GM19395 (cell line): ENCODE data around the gene INPPL1.

Source experiments
- ATAC-seq: cut with Tn5 transposase; IDR thresholded peaks from one replicate; pipeline ENCODE4 v1.9.1; 2021; ENCODE audit warnings: mild to moderate bottlenecking, moderate library complexity; ENCODE audit not compliant: unreplicated experiment

The INPPL1 gene

GRCh38 chr11:72271980-72272379 is 47.4 kb downstream of the INPPL1 start:
- ATAC-seq = no peak

DNA sequence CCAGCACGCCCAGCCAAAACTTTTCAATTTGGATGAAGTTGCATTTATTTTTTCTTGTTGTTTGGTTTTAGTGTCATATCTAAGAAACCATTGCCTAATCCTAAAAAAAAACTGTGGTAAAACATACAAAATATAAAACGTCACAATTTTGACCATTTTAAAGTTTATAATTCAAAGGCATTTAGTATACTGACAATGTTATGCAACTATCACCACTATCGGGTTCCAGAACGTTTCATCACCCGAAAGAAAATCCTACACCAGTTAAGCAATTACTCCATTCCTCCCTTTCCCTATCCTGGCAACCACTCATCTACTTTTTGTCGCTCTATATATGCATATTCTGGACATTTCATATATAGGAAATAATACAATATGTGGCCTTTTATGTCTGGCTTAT is 49.9 kb downstream of the INPPL1 start:
- ATAC-seq = no peak

DNA sequence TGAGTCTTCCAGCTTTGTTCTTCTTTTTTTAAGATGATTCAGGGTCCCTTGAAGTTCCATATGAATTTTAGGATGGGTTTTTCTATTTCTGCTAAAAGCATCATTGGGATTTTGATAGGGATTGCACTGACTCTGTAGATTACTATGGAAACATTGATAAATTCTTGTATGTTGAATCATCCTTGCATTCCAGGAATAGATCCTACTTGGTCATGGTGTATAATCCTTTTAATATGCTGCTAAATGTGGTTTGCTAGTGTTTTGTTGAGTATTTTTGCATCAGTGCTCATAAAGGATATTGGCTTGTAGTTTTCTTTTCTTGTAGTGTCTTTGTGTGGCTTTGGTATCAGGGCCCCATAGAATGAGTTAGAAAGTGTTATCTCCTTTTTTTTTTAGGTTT is 54.3 kb downstream of the INPPL1 start:
- no peak for ATAC-seq

DNA sequence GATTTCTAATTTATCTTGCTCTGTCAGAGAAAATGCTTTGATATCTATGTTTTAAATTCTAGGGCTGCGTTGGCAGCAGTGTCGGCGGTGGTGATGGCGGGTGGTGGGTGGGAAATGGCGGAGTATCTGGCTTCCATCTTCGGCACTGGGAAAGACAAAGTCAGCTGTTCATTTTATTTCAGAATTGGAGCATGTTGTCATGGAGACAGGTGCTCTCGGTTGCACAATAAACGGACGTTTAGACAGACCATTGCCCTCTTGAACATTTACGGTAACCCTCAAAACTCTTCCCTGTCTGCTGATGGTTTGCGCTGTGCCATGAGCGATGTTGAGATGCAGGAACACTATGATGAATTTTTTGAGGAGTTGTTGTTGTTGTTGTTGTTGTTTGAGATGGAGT is 55.5 kb downstream of the INPPL1 start:
- ATAC-seq = no peak

- no peak for ATAC-seq
Observed at GRCh38 chr11:72280726-72281315, 56.3 kb downstream of the INPPL1 start.

DNA sequence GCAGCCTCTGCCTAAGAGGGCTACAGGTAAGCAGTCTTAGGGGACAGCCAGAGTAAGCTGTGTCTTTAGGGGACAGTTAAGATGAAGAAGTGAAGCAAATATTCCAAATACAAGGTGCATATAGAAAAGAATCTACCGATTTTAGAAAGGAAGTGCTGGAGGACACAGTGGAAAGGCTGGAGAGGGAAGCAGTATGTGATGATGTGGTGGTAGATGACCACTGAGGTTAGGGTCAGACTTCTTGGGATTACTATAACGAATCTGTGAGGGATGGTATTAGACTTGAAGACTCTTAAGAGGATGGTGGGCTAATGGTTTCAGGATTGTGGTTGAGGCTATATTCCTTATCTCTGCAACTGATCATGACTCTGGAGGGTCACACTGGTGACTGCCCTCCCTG is 59.4 kb downstream of the INPPL1 start:
- ATAC-seq = no peak

- ATAC-seq = no peak
Observed at GRCh38 chr11:72287293-72287692, 62.7 kb downstream of the INPPL1 start.
